ENCODE measurements around the gene ALOX12B.
"Not testable (repeated sequence)": the region's sequence is repeated elsewhere in the genome, so short reads cannot be mapped to it uniquely, and the experiment has no call there.

- TF ChIP-seq CTCF, POLR2A (IDR thresholded peaks at IDR 0.05): not testable (repeated sequence)
Measured at GRCh38 chr17:8061851-8062250, 25.7 kb downstream of the ALOX12B start.

All from thyroid gland (tissue), 4 donors.